PC-3 (cell line): ENCODE measurements around the gene USF2. TPM values are rescaled to one million over a fixed set of nuclear protein-coding genes. Genes with fewer than 3 reads are reported as not detected.

Experiments
- ATAC-seq: fragments of 200-7000 bp; cut with Tn5 transposase; 2 replicates; pipeline ENCODE4 v1.9.1; 2020; ENCODE audit warnings: mild to moderate bottlenecking, moderate library complexity
- BruUV-seq: library from RNA; stranded (reverse); fragments of 400-500 nt; replicated peaks from 2 replicates; lab custom pipeline; 2021; lab: Mats Ljungman, UMichigan
- CTCF ChIA-PET: fragments of 300-600 bp; sonication (Branson Sonifier 250); formaldehyde crosslinking; loops from one replicate; lab custom pipeline; 2022; ENCODE audit warnings: antibody characterized with exemption; lab: Charles Lee
- POLR2A ChIA-PET: fragments of 300-600 bp; sonication (Branson Sonifier 250); formaldehyde crosslinking; loops from one replicate; lab custom pipeline; 2022; ENCODE audit warnings: antibody characterized with exemption; ENCODE audit not compliant: unreplicated experiment; lab: Charles Lee
- DNase-seq: peaks from one replicate; pipeline ENCODE4 v3.0.0-alpha.2; 2015
- H2AFZ ChIP-seq: fragments of 300-600 bp; sonication (generic); 2 replicates; pipeline ENCODE4 v1.6.0; 2016; ENCODE audit warnings: antibody characterized with exemption, low read length
- H3F3A ChIP-seq: fragments of 300-600 bp; sonication (generic); one replicate; pipeline ENCODE4 v1.6.0; 2017; ENCODE audit warnings: antibody characterized with exemption, low read length, control low read depth, mild to moderate bottlenecking; ENCODE audit not compliant: unreplicated experiment
- H3K27ac ChIP-seq: fragments of 300-600 bp; sonication (generic); 2 replicates; pipeline ENCODE4 v1.5.1; 2016; ENCODE audit warnings: mild to moderate bottlenecking, low read length
- H3K27me3 ChIP-seq: fragments of 300-600 bp; sonication (generic); 2 replicates; pipeline ENCODE4 v1.6.1; 2016; ENCODE audit warnings: low read length, mixed read lengths
- H3K36me3 ChIP-seq: fragments of 300-600 bp; sonication (generic); 2 replicates; pipeline ENCODE4 v1.6.1; 2016; ENCODE audit warnings: low read depth, mixed run types, low read length, mixed read lengths
- H3K4me1 ChIP-seq: fragments of 300-600 bp; sonication (generic); 2 replicates; pipeline ENCODE4 v1.5.1; 2016; ENCODE audit warnings: low read length; ENCODE audit not compliant: insufficient read depth
- H3K4me2 ChIP-seq: fragments of 300-600 bp; sonication (generic); 2 replicates; pipeline ENCODE4 v1.6.0; 2016; ENCODE audit warnings: low read length
- H3K4me3 ChIP-seq: fragments of 300-600 bp; sonication (generic); 2 replicates; pipeline ENCODE4 v1.5.1; 2016; ENCODE audit warnings: mild to moderate bottlenecking, low read length, mixed read lengths
- H3K79me2 ChIP-seq: fragments of 300-600 bp; sonication (generic); 2 replicates; pipeline ENCODE4 v1.6.1; 2017; ENCODE audit warnings: low read length, mixed read lengths
- H3K9ac ChIP-seq: fragments of 300-600 bp; sonication (generic); 2 replicates; pipeline ENCODE4 v1.6.0; 2016; ENCODE audit warnings: mild to moderate bottlenecking, low read length
- H3K9me2 ChIP-seq: fragments of 300-600 bp; sonication (generic); replicated peaks from 2 replicates; pipeline ENCODE4 v1.6.1; 2016; ENCODE audit warnings: mixed run types, low read length, mixed read lengths
- H3K9me3 ChIP-seq: fragments of 300-600 bp; sonication (generic); 2 replicates; pipeline ENCODE4 v1.6.1; 2016; ENCODE audit warnings: low read length, mixed read lengths
- H4K20me1 ChIP-seq: fragments of 300-600 bp; sonication (generic); 2 replicates; pipeline ENCODE4 v1.6.1; 2016; ENCODE audit warnings: low read length, mixed read lengths
- CTCF ChIP-seq: fragments of 300-600 bp; sonication (generic); conservative IDR thresholded peaks from 2 replicates; pipeline ENCODE4 v1.5.1; 2017; ENCODE audit warnings: antibody characterized with exemption, low read depth, mild to moderate bottlenecking, low read length
- EZH2 ChIP-seq: fragments of 300-600 bp; sonication (generic); IDR thresholded peaks from one replicate; pipeline ENCODE4 v1.6.1; 2017; ENCODE audit warnings: antibody characterized with exemption, mild to moderate bottlenecking, low read length; ENCODE audit not compliant: unreplicated experiment
- EZH2phosphoT487 ChIP-seq: fragments of 300-600 bp; sonication (generic); IDR thresholded peaks from 2 replicates; pipeline ENCODE4 v1.6.1; 2018; ENCODE audit warnings: mild to moderate bottlenecking, antibody characterized with exemption, low read length, borderline replicate concordance
- intact Hi-C: fragments of 100-400 bp; cut with micrococcal nuclease; formaldehyde crosslinking; loops from 2 replicates; pipeline ENCODE4 v1.9.0; 2023
- total RNA-seq: library from RNA; depleted of rRNA; stranded (reverse); fragments of >200 nt; gene quantifications from 2 replicates; pipeline ENCODE4 v1.2.3, GENCODE V29; 2014

USF2 gene
- total RNA-seq, 1 experiment from 2014 or later = 102 TPM

- ChIA-PET CTCF (no interaction called here), POLR2A (no interaction called here)
- Histone ChIP-seq H3K4me1 (no peaks in the 10 kb centered on the region), H3K27ac (no peak overlapping the region), H4K20me1 (no peaks in the 10 kb centered on the region), H3K9me3 (no peaks in the 10 kb centered on the region), H3K79me2 (no peaks in the 10 kb centered on the region), H3K9me2 (no peaks in the 10 kb centered on the region), H3K4me2 (no peak overlapping the region), H3K4me3 (no peak overlapping the region), H3K9ac (no peak overlapping the region), H2AFZ (no peak overlapping the region), H3K27me3 (no peaks in the 10 kb centered on the region), H3K36me3 (no peaks in the 10 kb centered on the region; the same call in 1 of the 2 replicates), H3F3A (no peaks in the 10 kb centered on the region)
- no TSS peak for BruUV-seq
- intact Hi-C loops = no loop called here
- ATAC-seq (no peak), DNase-seq (no peak)
- TF ChIP-seq CTCF = no peak
These were observed 8.0 kb downstream of the USF2 start for GRCh38 chr19:35276706-35277281.

GRCh38 chr19:35278578-35279284 lies 10.0 kb downstream of the USF2 start:
- BruUV-seq = no TSS peak
- ATAC-seq = no peak
- Histone ChIP-seq H3K4me1 (no peaks in the 10 kb centered on the region), H3K9ac (no peak overlapping the region), H3K36me3 (no peaks in the 10 kb centered on the region; the same call in 1 of the 2 replicates), H3K9me2 (no peaks in the 10 kb centered on the region), H4K20me1 (no peaks in the 10 kb centered on the region), H3K27ac (no peak overlapping the region), H3K4me3 (no peak overlapping the region), H2AFZ (no peak overlapping the region), H3F3A (no peaks in the 10 kb centered on the region), H3K27me3 (no peaks in the 10 kb centered on the region), H3K79me2 (no peaks in the 10 kb centered on the region), H3K4me2 (no peak overlapping the region), H3K9me3 (no peaks in the 10 kb centered on the region)
- CTCF ChIA-PET = no interaction called here
- no peak for TF ChIP-seq CTCF
- no peak for TF ChIP-seq EZH2
- no peak for TF ChIP-seq EZH2phosphoT487
- intact Hi-C loops = no loop called here
- DNase-seq = no peak
- POLR2A ChIA-PET = no interaction called here

GRCh38 chr19:35279374-35279773 lies 10.6 kb downstream of the USF2 start:
- Histone ChIP-seq H3K9ac (no peak overlapping the region), H3F3A (no peaks in the 10 kb centered on the region), H3K27ac (no peak overlapping the region), H3K36me3 (no peaks in the 10 kb centered on the region; the same call in 1 of the 2 replicates), H3K4me1 (no peaks in the 10 kb centered on the region), H3K9me2 (no peaks in the 10 kb centered on the region), H3K79me2 (no peaks in the 10 kb centered on the region), H3K9me3 (no peaks in the 10 kb centered on the region), H2AFZ (no peak overlapping the region), H3K27me3 (no peaks in the 10 kb centered on the region), H3K4me2 (no peak overlapping the region), H4K20me1 (no peaks in the 10 kb centered on the region), H3K4me3 (no peak overlapping the region)
- DNase-seq (no peak), ATAC-seq (no peak)
- ChIA-PET CTCF (no interaction called here), POLR2A (no interaction called here)
- intact Hi-C loops = no loop called here
- BruUV-seq = TSS peak; percentile 49
- TF ChIP-seq CTCF (no peak), EZH2 (no peak), EZH2phosphoT487 (no peak)
